Measurements from ENCODE around the gene UQCC3.
"Not testable (repeated sequence)": the region's sequence is repeated elsewhere in the genome, so short reads cannot be mapped to it uniquely, and the experiment has no call there.

UQCC3 gene, protein sequence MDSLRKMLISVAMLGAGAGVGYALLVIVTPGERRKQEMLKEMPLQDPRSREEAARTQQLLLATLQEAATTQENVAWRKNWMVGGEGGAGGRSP

DNA sequence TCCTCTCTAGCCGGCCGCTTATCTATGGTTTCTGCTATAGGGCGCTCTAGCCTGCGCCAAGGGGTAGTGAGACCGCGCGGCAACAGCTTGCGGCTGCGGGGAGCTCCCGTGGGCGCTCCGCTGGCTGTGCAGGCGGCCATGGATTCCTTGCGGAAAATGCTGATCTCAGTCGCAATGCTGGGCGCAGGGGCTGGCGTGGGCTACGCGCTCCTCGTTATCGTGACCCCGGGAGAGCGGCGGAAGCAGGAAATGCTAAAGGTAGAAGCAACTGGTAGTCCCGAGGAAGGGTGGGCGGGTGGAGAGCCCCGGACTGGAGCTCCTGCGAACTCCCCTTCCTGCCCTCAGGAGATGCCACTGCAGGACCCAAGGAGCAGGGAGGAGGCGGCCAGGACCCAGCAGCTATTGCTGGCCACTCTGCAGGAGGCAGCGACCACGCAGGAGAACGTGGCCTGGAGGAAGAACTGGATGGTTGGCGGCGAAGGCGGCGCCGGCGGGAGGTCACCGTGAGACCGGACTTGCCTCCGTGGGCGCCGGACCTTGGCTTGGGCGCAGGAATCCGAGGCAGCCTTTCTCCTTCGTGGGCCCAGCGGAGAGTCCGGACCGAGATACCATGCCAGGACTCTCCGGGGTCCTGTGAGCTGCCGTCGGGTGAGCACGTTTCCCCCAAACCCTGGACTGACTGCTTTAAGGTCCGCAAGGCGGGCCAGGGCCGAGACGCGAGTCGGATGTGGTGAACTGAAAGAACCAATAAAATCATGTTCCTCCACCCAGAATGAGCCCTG, at the start of gene UQCC3, which contains the start of gene LBHD1:
UQCC3 (plus strand) TSS at position 66 of the 782 bp plus-strand sequence; CDS start at position 139, 73 bp downstream.
LBHD1 (minus strand) TSS at position 660 of the 782 bp plus-strand sequence. CDS start 2,236 bp downstream, outside the sequence.
- DNase-seq = peak; percentile 91

DNA sequence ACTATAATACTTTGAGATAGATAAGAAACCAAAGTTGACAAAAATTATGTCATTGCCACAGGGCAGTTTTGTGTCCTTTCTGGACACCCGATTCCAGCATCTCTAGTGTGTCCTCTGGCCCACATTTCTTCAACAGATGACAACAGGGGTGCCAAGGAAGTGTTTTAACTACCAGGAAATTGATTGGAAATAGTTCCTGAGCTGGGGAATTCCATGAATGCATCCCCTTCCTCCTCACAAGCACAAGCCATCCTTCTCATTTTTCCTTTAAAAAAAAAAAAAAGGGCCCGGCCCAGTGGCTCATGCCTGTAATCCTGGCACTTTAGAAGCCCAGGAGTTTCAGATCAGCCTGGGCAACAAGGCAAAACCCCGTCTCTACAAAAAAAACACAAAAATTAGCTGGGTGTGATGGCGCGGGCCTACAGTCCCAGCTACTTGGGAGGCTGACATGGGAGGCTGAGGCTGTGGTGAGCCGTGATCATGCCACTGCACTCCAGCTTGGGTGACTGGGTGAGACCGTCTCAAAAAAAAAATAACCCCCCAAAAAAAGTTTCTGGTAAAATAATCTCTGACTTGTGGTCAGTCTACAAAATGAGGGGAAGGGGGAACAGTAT, 48.9 kb upstream of the UQCC3 start:
- DNase-seq = no peak

DNA sequence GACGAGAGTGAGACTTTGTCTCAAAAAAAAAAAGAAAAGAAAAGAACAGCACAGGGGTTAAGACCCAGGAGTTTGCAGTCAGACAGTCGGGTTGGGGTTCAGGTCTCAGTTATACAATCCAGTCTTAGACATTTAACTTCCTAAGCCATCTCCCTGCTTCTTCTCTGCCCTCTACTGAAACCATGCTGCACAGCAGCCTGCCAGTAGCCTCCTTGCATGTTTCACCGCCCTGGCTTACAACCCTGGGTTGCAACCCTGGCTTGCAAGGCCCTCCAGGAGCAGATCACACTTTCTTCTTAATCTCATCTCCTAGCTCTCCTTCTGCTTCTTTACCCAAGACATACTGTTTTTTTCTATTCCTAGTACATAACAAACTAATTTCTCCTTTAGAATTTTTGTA, 43.8 kb upstream of the UQCC3 start:
- peak; percentile 48 to 76 for DNase-seq

DNA sequence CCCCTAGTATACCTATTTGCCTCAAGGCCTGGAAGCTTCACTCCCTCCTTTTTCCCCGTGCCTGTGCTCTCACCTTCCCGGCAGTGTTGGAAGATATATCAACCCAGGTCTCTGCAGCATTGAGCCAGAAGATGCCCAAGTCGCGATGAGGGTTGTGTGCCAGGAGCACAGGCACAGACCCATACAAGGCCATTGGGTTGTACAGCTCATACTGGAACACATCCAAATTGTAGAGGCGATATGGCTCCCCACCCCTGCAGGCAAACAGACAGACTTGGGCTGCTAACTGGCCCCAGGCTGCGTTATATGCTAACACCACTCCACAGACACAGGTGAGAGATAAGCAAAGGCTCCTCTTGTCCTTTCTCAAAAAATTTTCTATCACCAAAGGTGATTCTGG, 39.0 kb upstream of the UQCC3 start:
- no peak for DNase-seq

DNA sequence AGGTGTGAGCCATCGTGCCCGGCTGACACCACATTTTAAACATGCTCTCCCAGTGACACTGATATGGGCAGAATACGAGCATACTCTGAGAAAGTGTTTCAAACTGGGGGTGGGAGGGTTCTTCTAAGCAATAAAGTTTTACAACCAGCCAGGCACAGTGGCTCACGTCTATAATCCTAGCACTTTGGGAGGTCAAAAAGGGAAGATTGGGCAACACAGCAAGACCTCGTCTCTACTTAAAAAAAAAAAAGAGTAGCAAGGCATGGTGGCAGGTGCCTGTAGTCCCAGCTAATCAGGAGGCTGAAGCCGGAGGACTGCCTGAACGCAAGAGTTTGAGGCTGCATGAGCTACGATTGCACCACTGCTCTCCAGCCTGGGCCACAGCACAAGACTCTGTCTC, 27.3 kb upstream of the UQCC3 start:
- no peak for DNase-seq

DNA sequence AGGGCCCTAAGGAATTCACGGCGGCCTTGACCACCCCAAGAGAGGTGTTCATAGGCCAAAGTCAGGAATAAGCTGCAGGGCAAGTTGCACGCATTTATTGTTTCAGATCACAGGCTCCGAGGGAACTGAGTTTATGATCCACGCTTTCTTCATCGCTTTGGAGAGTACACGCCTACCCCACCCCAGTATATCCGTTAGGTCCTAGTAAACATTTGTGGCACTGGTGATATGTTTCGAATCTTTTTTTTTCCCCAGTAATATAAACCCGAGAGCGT, 25.9 kb upstream of the UQCC3 start:
- no peak for DNase-seq

DNA sequence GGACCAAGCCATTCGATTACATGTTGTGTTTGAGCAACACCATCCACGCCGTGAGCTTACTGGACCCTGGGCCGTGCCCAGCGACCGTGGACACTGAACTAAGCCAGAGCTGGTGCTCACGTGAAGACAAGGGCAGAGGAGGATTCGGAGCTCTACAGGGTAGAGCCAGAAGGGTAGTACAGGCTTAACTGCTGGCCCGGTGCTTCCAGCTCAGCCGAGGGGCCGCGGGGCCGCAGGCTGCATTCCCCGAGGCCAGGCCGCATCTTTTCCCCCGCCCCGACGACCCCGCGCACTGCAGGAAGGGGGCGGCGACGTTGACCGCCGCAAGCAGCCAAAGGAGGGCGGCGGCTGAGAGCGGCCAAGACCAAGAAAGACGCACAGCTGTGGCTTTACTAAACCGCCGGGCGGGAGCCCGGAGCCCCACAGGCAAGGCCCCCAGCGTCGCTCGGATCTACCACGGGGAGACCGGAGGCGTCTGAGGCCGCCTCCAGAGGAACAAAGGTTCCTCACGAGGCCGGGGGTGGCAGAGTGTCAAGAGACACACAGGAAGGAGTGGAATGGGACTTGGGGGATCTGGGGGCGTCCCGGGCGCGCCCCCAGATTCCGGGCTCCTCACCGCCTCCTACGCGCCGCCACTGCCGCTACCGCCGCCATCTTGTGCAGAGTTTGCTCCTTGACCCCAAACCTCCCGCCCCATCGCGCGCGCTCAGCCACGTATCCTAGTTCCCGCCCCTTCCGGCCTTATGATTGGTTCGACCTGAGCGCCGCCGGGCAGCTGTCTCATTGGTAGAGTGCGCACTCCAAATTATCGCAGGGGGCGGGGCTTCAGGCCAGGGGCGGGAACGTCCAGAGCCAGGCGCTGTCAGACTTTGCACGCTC, 25.3 kb upstream of the UQCC3 start, which contains the start of gene GANAB:
GANAB (minus strand) TSS at position 668 of the 879 bp plus-strand sequence; CDS start at position 654, 14 bp downstream.
- peak; percentile 96 to 97 for DNase-seq

DNA sequence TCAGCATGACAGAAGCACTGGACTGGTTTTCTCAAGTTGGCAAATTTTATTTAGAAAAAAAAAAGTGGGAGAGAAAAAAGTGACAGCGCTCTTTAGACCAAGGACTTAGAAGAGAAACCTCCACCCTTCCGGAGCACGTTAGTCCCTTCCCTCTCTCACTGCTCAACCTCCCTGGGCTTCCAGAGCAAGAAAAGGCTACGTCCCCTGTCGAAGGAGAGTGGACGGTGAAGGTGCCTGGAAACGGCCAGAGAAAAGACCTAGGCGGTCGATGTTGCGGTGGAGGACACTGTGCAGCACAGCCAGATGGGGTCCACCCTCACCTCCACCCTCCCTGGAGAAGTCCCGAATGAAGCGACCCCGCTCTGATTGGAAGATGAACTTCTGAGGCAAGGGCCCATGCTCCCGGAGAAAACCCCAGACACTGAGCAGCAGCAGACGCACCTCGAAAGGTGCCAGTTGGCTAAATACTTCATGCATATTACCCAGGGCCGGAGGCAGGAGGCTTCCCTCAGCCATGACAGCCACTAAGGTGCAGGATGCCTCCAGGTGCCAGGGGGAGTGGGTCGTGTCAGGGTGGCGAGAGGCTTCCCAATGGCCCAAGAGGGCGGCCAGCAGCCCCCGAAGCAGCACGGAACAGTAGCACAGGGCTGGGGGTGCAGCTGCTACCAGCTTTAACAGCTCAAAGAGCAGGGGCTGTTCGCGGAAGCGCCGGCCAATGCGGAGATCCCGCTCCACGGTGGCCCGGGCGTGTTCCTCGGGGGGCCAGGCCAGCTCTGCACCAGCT, 24.5 kb upstream of the UQCC3 start:
- DNase-seq = no peak

DNA sequence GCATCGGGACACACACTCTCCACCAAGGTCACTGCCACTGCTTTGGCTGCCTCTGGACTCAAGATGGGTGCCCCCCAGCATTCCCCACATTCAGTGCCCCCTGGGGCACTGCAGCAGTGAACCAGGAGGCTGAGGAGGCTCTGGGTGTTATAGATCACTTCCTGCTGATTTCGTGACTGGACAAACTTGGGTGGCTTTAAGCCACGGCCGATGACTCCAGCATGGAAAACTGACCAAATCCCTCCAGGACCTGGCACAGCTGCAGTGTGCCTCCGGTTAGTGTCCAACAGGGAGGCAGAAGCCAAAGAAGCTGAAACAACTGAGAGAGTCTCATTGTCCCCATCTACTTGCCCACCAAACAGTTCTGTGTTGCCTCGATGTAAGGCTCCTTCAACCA, 23.9 kb upstream of the UQCC3 start:
- no peak for DNase-seq

DNA sequence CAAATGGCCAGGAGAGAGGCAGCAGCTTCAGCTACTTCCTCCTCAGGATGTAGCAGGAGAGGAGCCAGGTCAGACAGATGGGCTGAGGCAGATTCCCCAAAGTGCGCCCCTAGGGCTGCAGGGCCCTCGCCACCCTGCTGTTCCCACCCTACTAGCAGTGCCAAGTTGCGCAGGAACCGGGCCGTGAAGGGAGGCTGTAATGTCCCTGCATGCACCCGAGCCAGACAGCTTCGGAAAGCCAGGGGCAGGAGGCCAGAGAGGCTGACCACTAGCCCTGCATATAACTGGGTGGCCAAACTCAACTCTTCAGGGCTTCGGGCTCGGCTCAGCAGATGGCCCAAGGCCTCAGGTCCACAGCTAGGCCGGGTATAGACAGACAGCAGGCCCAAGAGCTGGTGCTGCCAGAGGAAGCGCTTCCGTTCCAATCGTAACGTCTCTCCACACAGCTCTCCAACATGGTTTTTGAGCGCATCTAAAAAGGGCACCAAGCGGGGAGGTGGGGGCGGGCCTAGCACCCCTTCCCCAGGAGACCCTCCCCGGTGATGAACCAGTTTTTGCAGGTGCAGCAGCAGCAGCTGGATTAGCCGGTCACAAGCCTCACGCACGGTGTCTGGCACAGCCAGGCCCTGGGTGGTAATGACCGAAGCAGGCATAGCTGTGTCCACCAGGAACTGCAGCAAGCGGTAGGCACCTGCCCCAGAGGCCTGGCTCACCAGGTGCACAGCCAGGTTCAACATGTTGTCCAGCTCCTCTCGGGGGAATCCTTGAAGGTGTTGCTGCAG, 23.1 kb upstream of the UQCC3 start:
- DNase-seq = no peak

DNA sequence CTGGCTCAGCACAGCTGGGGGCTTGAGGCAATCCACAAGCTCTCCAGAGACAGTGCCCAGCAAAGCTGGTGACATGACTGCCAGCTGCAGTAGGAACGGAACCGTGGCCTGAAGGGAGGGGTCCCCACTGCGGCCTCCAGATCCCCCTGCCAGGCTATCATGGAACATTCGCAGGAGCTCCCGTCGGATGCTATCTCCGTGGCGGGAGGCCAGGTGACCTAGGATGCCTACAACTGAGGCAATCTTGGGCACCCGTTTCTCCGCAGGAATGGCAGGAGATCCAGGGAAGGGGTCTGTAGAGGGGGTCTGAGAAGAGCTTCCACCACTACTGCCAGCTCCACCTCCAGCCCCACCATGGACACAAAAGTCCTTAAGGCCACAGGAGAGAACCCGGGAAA, 22.5 kb upstream of the UQCC3 start:
- no peak for DNase-seq

DNA sequence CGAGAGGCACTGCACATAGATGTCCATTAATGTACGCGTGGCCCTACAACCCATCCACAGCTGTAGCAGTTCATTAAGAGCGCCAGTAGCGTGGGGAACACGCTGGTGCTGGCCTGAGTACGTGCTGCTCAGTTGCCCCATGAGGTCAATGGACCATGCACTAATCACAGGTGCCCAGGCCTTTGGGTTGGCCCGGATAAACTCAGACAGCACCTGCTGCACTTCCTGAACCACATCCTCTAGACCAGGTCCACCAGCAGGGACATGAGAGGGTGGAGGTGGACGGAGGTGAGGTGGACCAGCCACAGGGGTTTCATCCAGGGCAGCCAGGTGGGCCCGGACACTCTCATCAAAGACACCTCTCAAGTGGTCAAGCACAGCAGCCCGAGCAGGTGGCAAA, 22.0 kb upstream of the UQCC3 start:
- DNase-seq = no peak

DNA sequence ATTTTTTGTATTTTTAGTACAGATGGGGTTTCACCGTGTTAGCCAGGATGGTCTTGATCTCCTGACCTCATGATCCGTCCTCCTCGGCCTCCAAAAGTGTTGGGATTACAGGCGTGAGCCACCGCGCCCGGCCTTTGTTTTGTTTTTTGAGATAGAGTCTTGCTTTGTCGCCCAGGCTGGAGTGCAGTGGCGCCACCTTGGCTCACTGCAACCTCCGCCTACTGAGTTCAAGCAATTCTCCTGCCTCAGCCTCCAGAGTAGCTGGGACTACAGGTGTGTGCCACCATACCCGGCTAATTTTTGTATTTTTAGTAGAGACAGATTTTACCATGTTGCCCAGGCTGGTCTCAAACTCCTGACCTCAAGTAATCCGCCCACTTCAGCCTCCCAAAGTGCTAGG, 21.2 kb upstream of the UQCC3 start:
- not testable (repeated sequence) for DNase-seq

DNA sequence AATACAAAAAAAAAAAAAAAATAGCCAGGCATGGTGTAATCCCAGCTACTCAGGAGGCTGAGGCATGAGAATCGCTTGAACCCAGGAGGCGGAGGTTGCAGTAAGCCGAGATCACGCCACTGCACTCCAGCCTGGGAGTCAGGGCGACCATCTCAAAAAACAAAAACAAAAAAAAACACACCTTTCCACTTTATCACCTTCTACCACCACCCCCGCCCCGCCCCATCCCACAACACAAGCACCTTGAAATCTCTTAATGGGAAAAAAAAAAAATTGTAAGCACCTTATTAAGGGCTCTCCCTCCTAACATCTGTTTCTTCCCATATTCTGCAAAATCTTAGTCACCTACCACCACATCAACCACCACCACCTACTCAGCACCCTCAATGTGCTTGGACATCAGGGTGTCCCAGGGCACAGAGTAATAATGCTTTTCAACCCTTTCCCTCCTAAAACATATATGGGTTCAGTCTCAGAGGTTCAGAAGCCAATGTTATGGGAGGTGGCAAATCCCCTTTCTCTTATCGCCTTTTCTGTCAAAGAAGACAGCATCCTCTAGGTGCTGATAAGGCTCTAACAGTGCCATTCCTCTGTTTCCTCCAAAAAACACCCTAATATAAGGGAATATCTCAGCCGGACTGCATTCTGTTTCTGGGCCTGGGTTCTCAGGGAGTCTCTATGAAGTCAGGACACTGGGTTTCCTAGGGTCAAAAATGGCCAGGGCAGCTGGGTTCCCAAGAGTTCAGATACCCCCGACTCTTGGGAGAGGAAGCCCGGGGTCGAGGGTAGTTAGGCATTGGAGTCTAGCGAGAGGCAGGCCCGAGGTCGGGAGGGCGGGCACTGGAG, 19.1 kb upstream of the UQCC3 start:
- no peak for DNase-seq

DNA sequence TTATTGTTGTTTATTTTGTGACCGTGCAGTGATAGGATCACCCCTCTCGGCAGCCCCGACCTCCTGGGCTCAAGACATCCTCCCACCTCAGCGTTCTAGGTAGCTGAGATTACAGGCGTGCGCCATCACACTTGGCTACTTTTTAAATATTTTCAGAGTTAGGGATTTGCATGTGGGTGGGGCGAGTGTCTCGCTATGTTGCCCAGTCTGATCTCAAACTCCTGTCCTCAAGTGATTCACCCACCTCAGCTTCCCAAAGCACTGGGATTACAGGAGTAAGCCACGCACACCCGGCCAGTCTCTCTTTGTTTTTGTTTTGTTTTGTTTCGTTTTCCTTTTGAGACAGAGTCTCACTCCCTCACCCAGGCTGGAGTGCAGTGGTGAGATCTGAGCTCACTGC, 17.2 kb upstream of the UQCC3 start:
- DNase-seq = no peak

DNA sequence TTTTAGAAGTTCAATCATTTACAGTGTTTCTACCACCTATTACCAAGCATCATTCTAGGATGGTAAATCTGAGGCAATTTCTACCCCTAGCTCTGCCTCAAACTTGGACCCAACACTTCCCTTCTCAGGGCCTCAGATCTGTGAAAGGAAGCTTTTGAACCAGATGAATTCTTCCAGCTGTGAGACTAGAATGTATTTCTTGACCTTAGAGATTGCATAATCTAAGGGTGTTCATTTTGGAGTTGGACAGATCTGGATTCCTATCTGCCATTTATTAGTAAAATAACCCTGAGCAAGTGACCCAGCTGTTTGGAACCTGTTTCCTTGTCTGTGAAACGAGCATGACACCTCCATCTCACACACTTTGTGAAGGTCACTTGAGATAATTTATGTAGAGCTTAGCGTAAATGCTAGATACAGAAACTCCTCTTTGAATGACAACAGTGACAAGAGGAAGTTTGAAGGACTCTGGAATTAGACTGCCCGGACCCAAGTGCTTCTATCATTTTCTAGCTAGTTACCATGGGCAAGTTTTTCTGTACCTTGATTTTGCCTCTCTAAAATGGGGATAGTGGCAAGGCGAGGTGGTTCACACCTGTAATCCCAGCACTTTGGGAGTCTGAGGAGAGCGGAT, 14.6 kb upstream of the UQCC3 start:
- no peak for DNase-seq

DNA sequence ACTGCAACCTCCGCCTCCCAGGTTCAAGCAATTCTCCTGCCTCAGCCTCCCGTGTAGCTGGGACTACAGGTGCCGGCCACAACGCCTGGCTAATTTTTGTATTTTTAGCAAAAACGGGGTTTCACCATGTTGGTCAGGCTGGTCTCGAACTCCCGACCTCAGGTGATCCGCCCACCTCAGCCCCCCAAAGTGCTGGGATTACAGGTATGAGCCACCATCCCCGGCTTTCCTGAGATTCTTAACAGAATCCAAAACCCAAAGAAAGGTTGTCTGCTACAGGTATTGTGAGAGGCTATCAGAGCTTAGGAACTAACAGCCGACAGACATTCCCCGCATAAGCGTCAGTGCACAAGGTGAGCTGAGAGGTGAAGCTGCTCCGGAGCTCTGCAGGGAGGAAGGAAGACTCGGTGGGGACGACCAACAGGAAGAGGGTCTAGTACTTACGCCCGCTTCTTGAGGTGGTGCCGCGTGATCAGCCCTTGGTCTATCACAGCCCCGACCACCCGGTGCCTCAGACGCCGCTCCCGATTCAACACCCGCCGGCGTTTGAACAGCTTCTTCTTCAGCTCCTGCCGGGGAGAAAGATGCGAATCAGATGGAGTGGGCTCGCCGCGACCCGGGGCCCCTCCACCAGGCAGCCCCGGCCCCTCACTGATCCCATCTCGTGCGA, 6.9 kb upstream of the UQCC3 start:
- peak; percentile 70 to 77 for DNase-seq

DNA sequence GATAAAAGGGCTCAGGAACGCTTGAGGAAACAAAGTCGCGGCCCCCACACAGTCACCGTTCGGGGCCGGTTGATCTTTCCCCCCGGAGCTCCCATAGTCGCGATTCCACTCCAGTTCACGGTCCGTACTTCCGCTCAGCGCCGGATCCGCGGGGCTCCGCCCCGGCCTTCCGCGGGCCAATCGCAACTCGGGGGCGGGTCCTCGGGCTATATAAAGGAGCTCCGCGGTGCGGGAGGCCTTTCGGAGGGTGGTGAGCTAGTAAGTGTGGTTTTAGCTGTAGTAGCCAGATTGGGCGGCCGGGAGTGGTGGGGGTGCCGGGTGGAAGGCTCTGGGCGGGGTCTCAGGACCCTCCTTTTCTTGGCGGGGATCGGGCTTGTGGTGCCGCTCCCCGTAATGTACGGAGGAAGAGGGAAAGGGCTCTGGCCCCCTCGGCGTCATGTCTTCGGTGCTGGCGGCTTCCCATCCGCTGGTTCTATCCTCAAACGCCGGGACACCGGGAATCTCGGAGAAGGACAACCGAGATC, 6.3 kb upstream of the UQCC3 start, which contains the start of the genes C11orf98 and CSKMT:
C11orf98 (minus strand) TSS at position 136 of the 524 bp plus-strand sequence; CDS start at position 95, 41 bp downstream.
CSKMT (plus strand) TSS at position 238 of the 524 bp plus-strand sequence. CDS start 568 bp downstream, outside the sequence.
- peak; percentile 90 to 93 for DNase-seq
